ENCODE data around the gene RANBP9.
A peak's percentile ranks its signal among the peaks of the same experiment; 100 is the strongest.

The RANBP9 gene

DNA sequence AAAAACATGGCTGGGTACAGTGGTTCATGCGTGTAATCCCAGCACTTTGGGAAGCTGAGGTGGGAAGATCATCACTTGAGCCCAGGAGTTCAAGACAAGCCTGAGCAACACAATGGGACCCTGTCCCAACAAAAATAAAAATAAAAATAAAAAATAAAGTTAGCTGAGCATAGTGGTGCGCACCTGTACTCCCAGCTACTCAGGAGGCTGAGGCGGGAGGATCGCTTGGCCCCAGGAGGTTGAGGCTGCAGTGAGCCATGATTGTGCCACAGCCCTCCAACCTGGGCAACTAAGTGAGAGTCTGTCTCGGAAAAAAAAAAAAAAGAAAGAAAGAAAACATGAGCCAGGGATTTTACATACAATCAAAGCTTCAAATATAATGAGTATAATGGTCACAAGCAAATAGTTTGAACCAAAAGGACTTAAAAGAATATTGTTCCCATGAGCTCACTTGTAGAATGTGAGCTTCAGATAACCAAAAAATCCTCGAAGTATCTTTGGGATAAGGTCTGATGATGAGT lies 31.1 kb downstream of the RANBP9 start:
- TF ChIP-seq ZNF488 (tag by site-specific recombination; IDR thresholded peaks at IDR 0.05) (no peak), ZNF529 (tag by site-specific recombination; IDR thresholded peaks at IDR 0.05; ENCODE audit: insufficient replicate concordance) (no peak), ZNF639 (tag by site-specific recombination; IDR thresholded peaks at IDR 0.05) (no peak), ZNF416 (tag by site-specific recombination; IDR thresholded peaks at IDR 0.05) (no peak), REPIN1 (tag by site-specific recombination; IDR thresholded peaks at IDR 0.05; ENCODE audit: low read depth) (no peak)
- H3K27ac ChIP-seq (ENCODE audit: extremely low read depth, low read depth, low read length) = no peak overlapping the region
- peaks cover 0 to 5% of the 10 kb centered on the region in 2 experiments; a peak in 1 of 3 replicates for H3K36me3 ChIP-seq (ENCODE audit: control insufficient read depth in 2 of 2, insufficient read depth in 1 of 2, low read length in 2 of 2)
- H3K9me3 ChIP-seq (ENCODE audit: control insufficient read depth, insufficient read depth, low read depth, low read length) = no peaks in the 10 kb centered on the region
- ChIA-PET POLR2A (interaction anchor here (1.0 kb wide), 1 partner anchor 63 kb away, joined by 3 read pairs; no protein-coding TSS in a partner anchor), CTCF (interaction anchor here (0.6 to 1.2 kb wide), 4 partner anchors 14 to 1958 kb away, joined by 3 to 4 read pairs (median 4); no protein-coding TSS in a partner anchor)
- peaks cover 10% of the 10 kb centered on the region for H3K4me1 ChIP-seq (ENCODE audit: control insufficient read depth, insufficient read depth, low read length)
- H3K4me3 ChIP-seq (ENCODE audit: low read depth, low read length) = no peak overlapping the region

DNA sequence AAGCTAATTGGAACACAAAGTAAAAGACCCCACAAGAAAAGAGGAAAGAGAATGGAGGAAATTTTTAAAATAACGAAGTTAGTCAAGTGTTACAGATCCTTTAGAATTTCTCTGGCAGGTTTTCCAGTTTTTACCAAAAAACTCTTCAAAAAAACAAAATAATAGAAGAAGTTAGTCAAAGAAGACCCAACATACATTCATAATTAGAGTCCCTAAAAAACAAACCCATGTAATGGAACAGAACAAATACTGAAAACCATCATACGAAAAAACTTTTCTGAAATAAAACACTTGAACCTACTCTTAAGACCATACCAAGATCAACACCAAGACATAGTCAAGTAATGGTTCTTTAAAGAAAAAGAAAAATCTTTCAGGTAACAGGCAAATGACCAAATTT lies 31.6 kb downstream of the RANBP9 start:
- Histone ChIP-seq H3K4me3 (ENCODE audit: low read depth, low read length) (no peak overlapping the region), H3K36me3 (ENCODE audit: control insufficient read depth in 2 of 2, insufficient read depth in 1 of 2, low read length in 2 of 2) (peaks cover 0 to 5% of the 10 kb centered on the region in 2 experiments; a peak in 1 of 3 replicates), H3K27ac (ENCODE audit: extremely low read depth, low read depth, low read length) (no peak overlapping the region), H3K9me3 (ENCODE audit: control insufficient read depth, insufficient read depth, low read depth, low read length) (no peaks in the 10 kb centered on the region), H3K4me1 (ENCODE audit: control insufficient read depth, insufficient read depth, low read length) (peaks cover 10% of the 10 kb centered on the region)
- TF ChIP-seq ZNF121 (tag by site-specific recombination; IDR thresholded peaks at IDR 0.05) (no peak), SP7 (tag by site-specific recombination; IDR thresholded peaks at IDR 0.05) (no peak), ZNF133 (tag by site-specific recombination; IDR thresholded peaks at IDR 0.05) (peak; percentile 96), ZNF621 (tag by site-specific recombination; IDR thresholded peaks at IDR 0.05) (no peak)
- POLR2A ChIA-PET = interaction anchor here (1.0 kb wide), 1 partner anchor 63 kb away, joined by 3 read pairs; no protein-coding TSS in a partner anchor
- CTCF ChIA-PET = interaction anchor here (0.6 to 1.2 kb wide), 2 partner anchors 33 to 487 kb away, joined by 4 read pairs; no protein-coding TSS in a partner anchor

- H3K27ac ChIP-seq (ENCODE audit: extremely low read depth, low read depth, low read length) = 0 out of 2 replicates have a peak overlapping the region, but pooled peaks have one; percentile 3
- no peaks in the 10 kb centered on the region for H3K9me3 ChIP-seq (ENCODE audit: control insufficient read depth, insufficient read depth, low read depth, low read length)
- TF ChIP-seq KLF8 (tag by site-specific recombination; IDR thresholded peaks at IDR 0.05) = peak; percentile 14; the same call in 1 of the 2 replicates
- no peak for TF ChIP-seq GLI4 (tag by site-specific recombination; IDR thresholded peaks at IDR 0.05)
- TF ChIP-seq GLIS1 (tag by site-specific recombination; IDR thresholded peaks at IDR 0.05) = peak; percentile 72
- 0 out of 2 replicates have a peak, but pooled peaks have one; percentile 14 for TF ChIP-seq SP2 (tag by site-specific recombination; IDR thresholded peaks at IDR 0.05)
- TF ChIP-seq ZNF10 (tag by site-specific recombination; IDR thresholded peaks at IDR 0.05) = 0 out of 2 replicates have a peak, but pooled peaks have one; percentile 22
- TF ChIP-seq PRDM10 (tag by site-specific recombination; IDR thresholded peaks at IDR 0.05) = peak; percentile 76
- TF ChIP-seq ZNF792 (tag by site-specific recombination; IDR thresholded peaks at IDR 0.05) = 0 out of 2 replicates have a peak, but pooled peaks have one; percentile 22
- TF ChIP-seq TRIM28 (IDR thresholded peaks at IDR 0.05; ENCODE audit: borderline replicate concordance, low read length) = 0 out of 2 replicates have a peak, but pooled peaks have one; percentile 66
- peak; percentile 94 for TF ChIP-seq ZNF266 (tag by site-specific recombination; IDR thresholded peaks at IDR 0.05; ENCODE audit: low read depth)
- no peak for TF ChIP-seq HOXC10 (CRISPR knock-in tag; IDR thresholded peaks at IDR 0.05)
- 0 out of 2 replicates have a peak, but pooled peaks have one; percentile 22 for TF ChIP-seq ZBTB17 (tag by site-specific recombination; IDR thresholded peaks at IDR 0.05)
- no peak for TF ChIP-seq ZNF391 (tag by site-specific recombination; IDR thresholded peaks at IDR 0.05; ENCODE audit: borderline replicate concordance, low read depth)
Observed at GRCh38 chr6:13678255-13678983, 33.2 kb downstream of the RANBP9 start.

More at GRCh38 chr6:13678255-13678983, 33.2 kb downstream of the RANBP9 start:
- Histone ChIP-seq H3K4me1 (ENCODE audit: control insufficient read depth, insufficient read depth, low read length) (peaks cover 7% of the 10 kb centered on the region), H3K36me3 (ENCODE audit: control insufficient read depth in 2 of 2, insufficient read depth in 1 of 2, low read length in 2 of 2) (peaks cover 0 to 5% of the 10 kb centered on the region in 2 experiments; a peak in 1 of 3 replicates), H3K4me3 (ENCODE audit: low read depth, low read length) (no peak overlapping the region)
- ChIA-PET CTCF (interaction anchor here (1.5 kb wide), 1 partner anchor 14 kb away, joined by 3 read pairs; no protein-coding TSS in a partner anchor), POLR2A (interaction anchor here (1.1 to 1.2 kb wide), 2 partner anchors 14 to 63 kb away, joined by 3 read pairs; partner anchors contain the start of gene NOL7)
